Retina (tissue), 1 donor: ENCODE results near the gene CBY3.
A peak's percentile ranks its signal among the peaks of the same experiment; 100 is the strongest.
"Not testable (repeated sequence)": the region's sequence is repeated elsewhere in the genome, so short reads cannot be mapped to it uniquely, and the experiment has no call there.

Experiments
- DNase-seq: peaks from one replicate; pipeline ENCODE4 v3.0.0-alpha.2; 2016

The CBY3 gene

GRCh38 chr5:179680780-179681401 is at the start of gene CBY3:
TSS of gene CBY3 (minus strand) at chr5:179681034. CDS start at chr5:179680918, 116 bp downstream.
- DNase-seq = no peak

- no peak for DNase-seq
Observed at GRCh38 chr5:179730356-179730755, 49.5 kb upstream of the CBY3 start.

GRCh38 chr5:179729727-179730126 is 48.9 kb upstream of the CBY3 start:
- DNase-seq = no peak

- no peak for DNase-seq
Observed at GRCh38 chr5:179729303-179729702, 48.5 kb upstream of the CBY3 start.

- DNase-seq = no peak
Observed at GRCh38 chr5:179727106-179727505, 46.3 kb upstream of the CBY3 start.

- no peak for DNase-seq
Observed at GRCh38 chr5:179724163-179724562, 43.3 kb upstream of the CBY3 start.

- DNase-seq = no peak
Observed at GRCh38 chr5:179720222-179720621, 39.4 kb upstream of the CBY3 start.

GRCh38 chr5:179716286-179716685 is 35.5 kb upstream of the CBY3 start:
- DNase-seq = no peak

GRCh38 chr5:179700401-179700918 is 19.6 kb upstream of the CBY3 start:
- DNase-seq = no peak

GRCh38 chr5:179699616-179700237 is 18.9 kb upstream of the CBY3 start:
- DNase-seq = no peak

- no peak for DNase-seq
Observed at GRCh38 chr5:179698935-179699615, 18.2 kb upstream of the CBY3 start, which contains the start of gene CANX. TSS of gene CANX (plus strand) at chr5:179698967. CDS start at chr5:179705682, 6,715 bp downstream.

GRCh38 chr5:179697993-179698934 is 17.4 kb upstream of the CBY3 start:
- DNase-seq = peak; percentile 99

- not testable (repeated sequence) for DNase-seq
Observed at GRCh38 chr5:179697543-179697942, 16.7 kb upstream of the CBY3 start.

- no peak for DNase-seq
Observed at GRCh38 chr5:179697108-179697507, 16.3 kb upstream of the CBY3 start.

GRCh38 chr5:179696603-179697002 is 15.8 kb upstream of the CBY3 start:
- DNase-seq = no peak

- no peak for DNase-seq
Observed at GRCh38 chr5:179694561-179694960, 13.7 kb upstream of the CBY3 start.

- DNase-seq = not testable (repeated sequence)
Observed at GRCh38 chr5:179689212-179689611, 8.4 kb upstream of the CBY3 start.

GRCh38 chr5:179680014-179680779 is 637 bp downstream of the CBY3 start:
- DNase-seq = no peak

GRCh38 chr5:179679014-179679674 is 1.7 kb downstream of the CBY3 start:
- DNase-seq = peak; percentile 92

GRCh38 chr5:179678223-179679013 is 2.4 kb downstream of the CBY3 start:
- peak; percentile 98 for DNase-seq
